Sigmoid colon (tissue), 3 donors: ENCODE data around the gene ERVH48-1.

ENCODE experiments used
- CTCF ChIP-seq, 4 experiments: fragments of 450-650 bp in 3 of 4; fragments of 200-600 bp in 1 of 4; IDR thresholded peaks; one replicate each; pipeline ENCODE4 v1.5.1; 2016 to 2019; ENCODE audit warnings: antibody characterized with exemption in 4 of 4, mild to moderate bottlenecking in 3 of 4, moderate library complexity in 2 of 4
- POLR2A ChIP-seq, 2 donors: fragments of 450-650 bp; IDR thresholded peaks; one replicate each; pipeline ENCODE4 v1.6.1; 2016; ENCODE audit warnings: antibody characterized with exemption in 2 of 2, mild to moderate bottlenecking in 2 of 2, moderate library complexity in 2 of 2

GRCh38 chr21:42971897-42972275, 46.5 kb upstream of the ERVH48-1 start:
- no peak for TF ChIP-seq CTCF (IDR thresholded peaks at IDR 0.05)
- TF ChIP-seq POLR2A (IDR thresholded peaks at IDR 0.05), result no peak
